ENCODE measurements around the gene PPFIBP1.
"Not testable (repeated sequence)": the region's sequence is repeated elsewhere in the genome, so short reads cannot be mapped to it uniquely, and the experiment has no call there.

The PPFIBP1 gene

DNA sequence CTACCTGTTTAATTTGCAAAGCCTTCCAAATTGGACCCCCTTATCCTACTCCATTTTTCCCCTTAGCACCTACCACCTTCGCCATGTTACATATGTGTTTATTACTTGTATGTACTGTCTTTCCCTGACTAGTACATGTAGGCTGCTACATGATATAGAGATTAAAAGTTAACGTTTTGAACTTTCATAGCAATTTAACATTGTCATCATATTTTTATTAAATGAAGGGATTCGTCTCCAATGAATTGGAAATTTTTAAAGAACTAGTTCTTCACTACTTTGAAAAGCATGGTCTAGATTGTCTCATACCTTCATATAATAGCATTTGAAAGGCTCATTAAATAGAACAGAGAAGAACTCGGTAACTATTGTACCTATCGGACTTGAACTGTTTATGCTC, 107.4 kb downstream of the PPFIBP1 start:
- DNase-seq: no peak

DNA sequence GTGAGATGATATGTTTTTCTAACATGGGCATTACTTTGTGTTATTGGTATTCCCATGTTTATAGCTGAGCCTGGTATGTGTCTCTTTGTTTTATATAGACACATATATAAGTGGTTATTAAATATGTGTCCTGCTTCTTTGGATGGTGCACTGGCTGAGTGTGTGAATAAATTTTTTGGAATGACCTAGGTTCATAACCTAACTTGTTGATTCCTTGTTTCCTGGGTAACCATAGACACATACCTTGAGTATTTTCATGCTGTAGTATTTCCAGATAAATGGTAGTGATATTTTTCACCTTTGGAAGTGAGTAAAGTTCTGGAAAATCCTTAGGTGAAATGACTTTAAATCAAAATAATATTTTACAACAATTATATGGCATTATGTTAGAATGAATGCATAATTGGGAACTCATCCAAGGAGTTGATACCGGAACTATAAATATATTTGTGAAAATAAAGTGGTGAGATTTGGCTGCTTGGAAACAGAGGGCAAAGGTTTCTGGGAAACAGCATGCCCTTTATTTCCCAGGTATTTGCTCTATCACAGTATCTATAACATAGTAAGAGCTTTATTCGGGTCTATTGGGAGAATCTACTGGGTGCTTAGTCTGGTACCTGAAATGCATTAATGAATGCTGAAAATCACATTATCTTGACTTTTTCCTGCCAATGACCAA, 107.9 kb downstream of the PPFIBP1 start:
- DNase-seq: no peak

DNA sequence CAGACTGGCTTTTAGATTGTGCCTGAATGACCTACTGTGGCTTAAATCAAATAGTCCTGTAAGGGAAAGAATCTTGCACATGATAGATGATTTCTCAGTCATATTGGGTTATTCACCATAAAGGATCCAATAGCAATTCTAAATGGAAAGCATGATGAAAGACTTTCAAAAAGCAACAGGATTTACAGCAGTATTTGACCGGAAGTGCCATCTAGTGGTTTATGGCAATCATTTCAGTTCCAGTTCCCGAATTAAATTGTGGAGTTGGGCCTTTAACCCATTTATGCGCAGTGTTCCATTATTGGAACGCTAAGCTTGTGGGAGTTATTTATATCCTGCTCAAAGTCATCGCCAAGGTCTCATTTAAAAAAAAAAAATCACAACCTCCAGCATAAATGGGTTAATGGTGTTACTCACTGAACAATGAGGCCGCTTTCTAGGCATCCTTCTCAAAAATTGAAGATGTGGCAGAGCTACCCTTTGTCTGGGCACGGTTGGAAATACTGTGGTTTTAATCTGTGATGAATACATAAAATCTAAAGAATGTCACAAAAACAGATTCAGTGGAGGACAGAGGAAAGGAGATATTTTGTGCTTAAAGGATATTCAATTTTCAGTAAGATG, 111.5 kb downstream of the PPFIBP1 start:
- DNase-seq: no peak

DNA sequence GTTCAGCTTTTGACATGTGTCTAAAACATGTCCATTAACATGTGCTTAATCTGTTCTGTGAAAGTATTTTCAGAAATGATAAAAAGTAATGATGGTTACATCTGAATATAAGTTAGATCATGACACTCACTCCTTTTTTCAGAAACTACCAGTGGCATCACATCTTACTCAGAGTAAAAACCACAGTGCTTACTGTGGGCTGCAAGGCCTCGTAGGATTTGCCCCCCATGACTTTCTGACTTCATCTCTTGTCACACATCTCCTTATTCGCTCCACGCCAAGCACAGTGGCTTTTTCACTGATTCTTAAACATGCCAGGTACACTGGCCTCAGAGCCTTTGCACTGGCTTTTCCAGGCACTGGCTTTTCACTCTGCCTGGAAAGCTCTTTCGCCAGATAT, 112.6 kb downstream of the PPFIBP1 start:
- DNase-seq: not testable (repeated sequence)

DNA sequence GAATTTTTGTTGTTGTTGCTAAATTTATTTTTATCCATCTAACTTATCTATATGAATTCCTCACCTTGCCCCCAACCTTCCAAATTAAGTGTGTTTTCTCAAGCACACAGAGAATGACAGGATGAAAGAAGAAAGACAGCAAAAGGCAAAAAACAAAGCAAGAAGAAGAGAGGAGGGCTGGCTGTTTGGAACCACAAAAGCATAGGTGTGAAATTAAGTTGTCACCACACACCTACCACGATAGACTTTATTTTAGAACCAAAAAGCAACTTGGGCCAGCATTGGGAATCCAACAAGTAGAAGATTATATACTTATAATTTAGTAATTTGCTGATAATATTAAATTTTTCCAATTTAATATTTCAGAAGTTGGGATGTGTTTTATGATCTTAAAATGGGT, 113.5 kb downstream of the PPFIBP1 start:
- no peak for DNase-seq

DNA sequence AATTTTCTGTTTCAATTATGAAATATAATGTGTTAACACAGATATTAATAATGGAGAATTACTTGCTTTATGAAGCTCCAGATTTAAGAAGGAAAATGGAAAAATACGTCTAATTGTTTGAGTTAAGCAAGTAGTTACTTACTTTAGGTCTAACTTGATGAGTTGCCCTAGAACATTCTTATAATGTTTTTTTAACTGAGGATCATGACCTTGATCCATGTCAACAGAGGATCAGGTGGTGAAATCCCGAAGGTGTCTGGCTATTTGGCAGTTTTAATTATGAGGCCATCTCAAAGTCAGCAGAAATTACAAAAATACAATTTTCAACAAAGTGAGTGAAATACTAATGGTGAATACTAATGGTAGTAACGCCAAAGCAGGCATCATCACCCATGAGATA, 115.3 kb downstream of the PPFIBP1 start:
- no peak for DNase-seq

DNA sequence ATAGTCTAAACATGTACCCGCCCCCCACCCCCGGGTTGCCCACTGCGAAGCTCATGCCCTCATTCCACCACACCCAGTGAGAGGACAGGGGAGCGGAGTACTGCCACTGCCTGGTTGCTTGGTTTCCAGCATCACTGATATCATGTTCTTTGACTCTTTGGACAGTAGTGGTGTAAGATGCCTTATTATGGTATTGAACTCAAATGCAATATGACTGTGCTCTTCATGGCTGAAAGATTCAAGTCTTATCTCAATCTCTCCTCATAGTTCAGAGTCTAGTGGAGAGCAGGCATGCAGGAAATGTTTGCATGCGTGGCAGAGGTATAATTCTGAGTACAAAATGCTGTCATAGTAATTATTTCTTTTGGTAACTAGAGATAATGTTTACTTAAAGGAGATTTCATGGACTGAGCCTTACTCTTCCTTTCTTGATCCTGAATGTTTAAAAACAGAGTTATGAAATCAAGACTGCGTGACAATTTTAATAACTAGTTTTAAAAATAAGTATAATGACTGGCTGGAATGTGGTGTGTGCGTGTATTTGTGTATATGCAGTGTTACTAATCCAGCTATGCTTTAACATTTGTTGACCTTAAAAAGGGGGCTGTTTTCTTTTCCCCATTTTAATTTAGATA, 116.7 kb downstream of the PPFIBP1 start:
- DNase-seq: not testable (repeated sequence)

DNA sequence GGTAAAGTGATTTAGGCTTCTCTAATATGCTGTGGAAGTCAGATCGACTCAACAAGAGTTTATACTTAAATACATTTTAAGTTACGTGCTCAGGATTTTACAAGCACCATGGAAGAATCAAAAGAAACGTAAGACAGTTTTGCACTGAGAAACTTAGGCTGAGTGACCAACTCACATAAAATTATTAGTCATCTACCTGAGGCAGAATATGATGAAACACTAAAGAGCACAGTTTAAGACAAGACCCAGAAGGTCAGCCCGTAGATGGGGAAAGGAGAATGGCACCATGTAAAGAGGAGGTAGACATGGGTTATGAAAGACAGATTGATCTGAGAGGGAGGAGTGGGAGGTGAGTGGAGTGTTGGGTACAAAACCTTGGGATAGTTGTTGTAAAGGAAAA, 118.4 kb downstream of the PPFIBP1 start:
- not testable (repeated sequence) for DNase-seq

DNA sequence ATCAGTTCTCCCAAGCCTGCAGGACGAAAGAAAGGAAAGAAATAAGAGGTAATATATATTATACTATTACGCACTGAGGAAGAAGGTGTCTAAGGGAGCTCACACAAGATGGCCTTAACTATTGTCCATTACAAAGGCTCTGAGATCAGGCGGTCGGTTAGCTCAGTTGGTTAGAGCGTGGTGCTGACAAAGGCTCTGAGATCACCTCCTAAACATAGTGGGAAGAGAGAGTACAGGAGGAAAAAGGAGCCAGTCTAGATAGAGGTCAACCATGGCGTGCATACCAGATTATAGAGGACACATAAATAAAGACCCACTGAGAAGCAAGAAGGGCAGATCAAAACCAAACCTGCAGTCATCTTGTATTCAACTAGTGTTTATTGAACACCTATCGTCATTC, 118.9 kb downstream of the PPFIBP1 start:
- not testable (repeated sequence) for DNase-seq

DNA sequence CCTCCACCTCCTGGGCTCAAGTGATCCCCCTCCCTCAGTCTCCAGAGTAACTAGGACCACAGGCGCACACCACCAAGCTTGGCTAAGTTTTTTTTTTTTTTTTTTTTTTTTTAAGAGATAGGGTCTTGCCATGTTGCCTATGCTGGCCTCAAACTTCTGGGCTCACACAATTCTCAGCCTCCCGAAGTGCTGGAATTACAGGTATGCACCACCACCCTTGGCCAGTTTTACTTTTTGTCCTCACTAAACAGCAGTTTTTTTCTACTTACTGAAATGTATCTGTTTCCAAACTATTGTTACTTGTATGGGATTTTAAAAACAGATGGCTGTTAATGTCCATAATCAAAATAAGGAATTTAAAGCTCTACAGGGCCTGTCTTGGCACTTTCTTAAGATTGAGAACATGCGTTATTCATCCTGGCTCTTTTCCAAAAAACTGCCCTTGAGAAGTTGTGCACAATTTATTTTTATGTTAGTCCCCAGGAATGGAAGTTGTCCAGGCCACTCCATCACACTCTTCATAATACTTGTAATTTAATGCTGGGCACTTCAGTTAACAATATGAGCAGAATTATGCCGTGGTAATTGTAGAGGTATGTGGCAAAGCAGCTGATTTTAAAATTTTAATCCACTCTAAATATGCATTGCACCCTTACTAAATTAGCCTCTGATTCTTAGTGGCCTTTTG, 120.3 kb downstream of the PPFIBP1 start:
- no peak for DNase-seq

DNA sequence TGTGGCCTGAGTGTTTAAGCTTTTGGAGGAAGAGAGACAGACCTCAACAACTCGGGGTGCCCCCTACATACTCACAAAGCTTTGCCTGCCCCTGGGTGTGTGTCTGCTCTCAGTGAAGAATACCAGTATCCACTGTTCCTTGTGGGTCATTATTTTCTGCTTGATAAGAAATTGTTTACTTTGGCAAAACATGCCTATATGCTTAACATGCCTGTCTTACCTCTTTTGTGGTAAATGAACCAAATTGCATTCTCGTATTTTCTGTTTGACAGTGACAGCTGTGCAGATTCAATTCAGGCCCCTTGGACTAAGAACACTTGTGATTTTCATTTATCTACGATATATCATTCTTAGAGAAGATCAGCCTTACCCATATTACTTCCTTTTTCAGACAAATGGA, 121.7 kb downstream of the PPFIBP1 start:
- DNase-seq: no peak

DNA sequence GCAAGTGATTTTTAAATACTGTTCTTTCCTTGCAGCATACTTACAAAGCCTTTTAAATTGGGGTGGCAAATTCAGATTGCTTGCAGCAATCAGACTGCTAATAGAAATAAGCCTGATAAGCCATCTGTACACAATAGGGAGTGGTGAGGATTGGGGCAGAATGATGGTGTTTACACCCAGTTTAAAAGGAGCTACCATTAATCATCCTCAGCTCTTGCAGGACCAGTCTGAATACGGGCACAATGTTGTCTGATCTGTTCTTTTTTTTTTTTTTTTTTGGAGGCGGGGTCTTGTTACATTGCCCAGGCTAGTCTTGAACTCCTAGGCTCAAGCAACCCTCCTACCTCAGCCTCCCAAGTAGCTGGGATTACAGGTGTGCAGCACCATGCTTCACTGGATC, 122.1 kb downstream of the PPFIBP1 start:
- no peak for DNase-seq

DNA sequence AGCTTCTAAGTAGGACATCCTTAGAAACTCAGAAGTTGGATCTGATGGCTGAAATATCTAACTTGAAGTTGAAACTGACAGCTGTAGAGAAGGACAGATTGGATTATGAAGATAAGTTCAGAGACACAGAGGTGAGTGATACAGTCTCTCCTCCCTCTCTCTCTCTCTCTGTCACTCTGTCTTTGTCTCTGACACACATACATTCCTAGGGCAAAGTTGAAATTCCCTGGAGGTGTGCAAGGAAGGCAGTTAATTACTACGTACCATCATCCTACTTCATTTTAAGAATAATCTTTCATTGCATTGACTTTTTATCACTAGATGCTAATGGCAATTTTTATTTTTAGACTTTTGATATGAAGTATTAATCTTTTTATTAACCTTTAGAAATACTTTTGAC, 126.0 kb downstream of the PPFIBP1 start:
- DNase-seq: no peak

DNA sequence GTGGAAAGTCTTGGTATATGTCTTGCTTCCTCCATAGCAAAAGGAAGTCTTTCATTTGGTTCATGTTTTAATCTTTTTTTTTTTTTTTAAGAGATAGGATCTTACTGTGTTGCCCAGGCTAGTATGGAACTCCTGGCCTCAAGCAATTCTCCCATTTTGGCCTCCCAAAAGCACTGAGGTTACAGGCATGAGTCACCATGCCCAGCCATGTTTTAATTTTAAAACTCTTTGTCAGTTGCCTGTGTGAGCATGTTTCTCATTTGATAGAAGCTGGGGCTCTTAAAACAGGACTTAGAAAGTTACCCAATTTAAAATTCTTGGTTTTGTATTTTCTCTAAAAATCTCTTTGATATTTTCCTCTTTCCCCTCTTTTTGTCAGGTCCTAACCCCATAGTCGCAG, 127.2 kb downstream of the PPFIBP1 start:
- no peak for DNase-seq

DNA sequence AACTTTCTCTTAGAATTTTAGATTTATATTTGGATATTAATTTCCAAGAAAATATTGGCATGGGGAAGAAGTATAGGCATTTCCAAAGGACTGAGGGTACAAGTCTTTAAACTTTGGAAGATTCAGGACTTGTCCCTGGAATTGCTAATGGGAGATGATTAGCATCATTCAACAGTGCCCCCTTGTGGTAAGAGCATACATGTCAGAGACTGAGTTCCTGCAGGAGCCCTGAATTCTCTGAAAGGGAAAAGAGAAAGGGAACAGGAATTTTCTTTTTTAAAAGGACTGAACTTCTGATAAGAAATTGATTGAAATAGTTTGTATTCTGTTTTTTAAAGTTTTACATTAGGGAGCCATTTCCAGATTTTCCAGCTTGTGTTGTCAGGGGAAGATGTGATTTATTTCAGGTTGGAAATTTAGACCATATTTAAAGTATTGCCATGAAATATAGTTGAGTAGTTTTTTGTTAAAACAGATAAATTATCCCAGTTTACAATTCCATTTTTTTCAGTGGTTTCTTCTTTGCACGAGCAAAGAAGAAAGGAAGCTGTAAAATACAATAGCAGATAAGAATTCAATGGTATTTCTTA, 128.3 kb downstream of the PPFIBP1 start:
- no peak for DNase-seq

DNA sequence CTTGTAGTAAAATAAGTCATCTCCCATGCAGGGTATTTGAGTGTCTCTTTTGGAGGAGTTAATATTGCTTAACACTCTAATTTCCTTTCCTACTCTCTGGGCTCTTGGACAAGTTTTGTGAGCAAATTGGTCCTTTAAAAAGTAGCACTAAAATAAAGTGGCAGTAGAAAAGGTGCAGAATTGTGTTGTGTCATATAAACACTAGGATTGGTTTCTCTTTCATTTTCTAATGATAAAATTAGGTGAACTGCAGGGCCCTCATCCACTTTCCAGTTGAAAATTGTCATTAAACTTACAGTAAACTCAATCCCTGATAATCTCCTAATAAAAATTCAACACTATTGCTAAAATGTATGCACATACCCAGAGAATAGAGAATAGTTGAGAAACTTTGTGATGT, 129.7 kb downstream of the PPFIBP1 start:
- no peak for DNase-seq

DNA sequence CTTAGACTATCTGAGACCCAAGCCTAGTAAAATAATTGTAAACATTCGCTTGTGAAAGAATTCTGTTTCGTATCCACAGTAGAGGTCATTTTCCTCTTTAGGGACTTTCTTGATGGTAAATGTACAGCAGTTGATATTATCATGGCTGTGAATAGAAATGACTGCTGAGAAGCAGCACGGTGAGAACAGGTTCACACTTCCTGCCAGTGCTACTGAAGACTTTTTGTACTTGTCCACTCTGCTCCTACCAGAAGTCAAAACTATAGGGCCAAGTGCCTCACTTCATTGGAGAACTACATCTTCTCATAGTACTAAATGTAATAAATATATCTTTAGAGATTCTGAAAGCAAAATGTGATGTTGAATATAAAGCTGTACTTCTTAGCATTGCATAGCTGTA, 131.5 kb downstream of the PPFIBP1 start:
- not testable (repeated sequence) for DNase-seq

DNA sequence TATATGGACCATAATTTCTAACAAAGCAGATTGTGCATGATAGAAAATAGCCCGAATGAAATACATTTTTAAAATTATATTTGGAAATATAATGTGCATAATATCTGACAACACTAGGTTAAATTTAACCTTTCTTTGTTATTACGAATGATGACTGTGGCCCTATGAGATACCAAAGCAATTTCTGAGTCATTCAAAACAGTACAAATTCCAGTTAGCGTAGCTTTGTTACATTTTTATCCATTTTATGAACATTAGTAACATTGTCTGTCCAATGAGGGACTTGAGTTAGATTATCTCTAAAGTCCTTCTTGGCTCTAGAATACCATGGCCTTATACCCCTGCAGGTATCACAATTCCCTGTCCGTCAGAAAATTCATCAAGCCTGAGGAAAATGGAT, 133.3 kb downstream of the PPFIBP1 start:
- DNase-seq: no peak

DNA sequence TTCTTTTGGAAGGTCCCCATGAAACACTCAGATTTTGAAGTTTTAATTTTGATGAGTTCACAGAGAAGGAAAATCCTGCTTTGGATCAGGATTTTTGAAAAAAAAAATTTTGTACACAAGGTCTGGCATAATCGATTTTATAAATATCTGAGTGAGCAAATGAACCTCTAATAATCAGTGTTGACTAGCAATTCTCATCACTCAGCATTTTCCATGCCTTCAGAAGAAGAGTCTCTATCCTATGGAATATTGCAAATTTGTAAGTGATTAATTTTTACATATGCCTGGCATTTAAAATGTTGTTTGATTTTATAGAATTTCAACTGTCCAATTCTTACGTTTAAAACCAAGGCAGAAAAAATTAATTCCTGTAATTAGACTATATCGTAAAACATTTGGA, 141.7 kb downstream of the PPFIBP1 start:
- no peak for DNase-seq

DNA sequence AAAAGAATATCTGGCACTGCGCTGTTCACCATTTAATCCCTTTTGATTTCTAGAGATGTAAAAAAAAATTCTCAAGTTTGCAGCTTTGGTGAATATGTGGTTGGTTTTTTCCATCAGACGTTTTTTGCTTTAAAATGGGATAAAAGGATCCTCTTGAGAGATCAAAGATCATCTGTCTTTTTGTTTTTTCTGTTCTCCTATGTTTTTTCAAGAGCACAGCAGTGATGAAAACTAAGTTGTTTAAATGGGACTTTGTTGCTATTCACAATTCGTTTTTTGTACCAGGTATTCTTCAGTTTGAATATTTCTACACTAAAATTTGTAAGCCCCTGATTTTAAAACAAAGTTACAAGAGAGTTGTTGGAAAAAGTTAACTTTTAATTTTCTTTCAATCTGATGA, 142.5 kb downstream of the PPFIBP1 start:
- no peak for DNase-seq

DNA sequence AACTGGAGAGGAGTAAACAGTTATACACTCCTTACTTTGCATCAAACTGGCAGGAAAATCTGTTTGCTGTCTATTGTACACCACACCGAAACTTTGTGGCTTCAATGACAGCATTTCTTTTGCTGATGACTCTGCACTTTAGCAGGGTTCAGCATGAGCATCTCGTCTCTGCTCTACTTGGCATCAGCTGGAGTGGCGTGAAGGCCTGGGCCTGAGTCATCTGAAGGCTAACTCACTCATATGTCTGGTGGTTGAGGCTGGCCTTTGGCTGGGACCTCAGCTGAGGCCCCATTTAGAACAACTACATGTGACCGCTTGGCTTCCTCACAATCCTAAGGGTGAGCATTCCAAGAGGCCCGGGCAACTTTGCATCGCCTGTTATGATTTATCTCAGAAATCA, 143.5 kb downstream of the PPFIBP1 start:
- no peak for DNase-seq

DNA sequence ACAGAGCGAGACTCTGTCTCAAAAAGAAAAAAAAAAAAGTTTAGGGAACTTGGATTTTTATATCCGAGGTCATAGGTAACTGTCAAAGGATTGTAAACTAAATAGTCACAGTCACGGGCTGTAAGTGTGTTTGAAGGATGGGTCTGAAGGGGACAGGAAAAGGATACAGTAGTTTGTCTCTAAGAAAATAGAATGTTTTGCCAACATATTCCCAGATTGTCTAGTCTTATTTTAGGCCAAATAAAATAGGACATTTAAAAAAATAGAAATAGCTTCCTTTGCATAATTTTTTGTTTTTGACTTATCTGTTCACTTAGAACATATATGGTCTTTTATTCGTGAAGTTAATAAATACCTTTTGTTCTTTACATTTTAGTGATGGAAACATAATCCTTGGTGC, 148.0 kb downstream of the PPFIBP1 start:
- no peak for DNase-seq

DNA sequence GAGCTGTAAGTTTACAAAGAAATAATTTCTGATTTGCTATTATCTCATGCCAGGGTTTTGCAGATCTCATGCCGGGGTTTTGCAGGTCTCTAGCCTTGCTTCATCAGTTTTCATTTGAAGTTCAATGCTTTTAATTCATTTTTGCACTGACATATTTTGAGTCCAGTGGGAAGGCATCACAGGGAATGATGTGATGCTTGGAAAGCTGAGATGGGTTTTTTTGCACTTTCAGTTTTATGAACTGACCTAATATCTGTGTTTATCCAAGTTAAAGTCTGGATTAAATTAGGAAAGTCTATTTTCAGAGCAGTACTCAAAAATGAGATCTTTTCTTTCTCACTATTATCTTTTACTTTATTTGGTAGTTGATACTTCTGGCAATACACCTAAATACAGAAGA, 148.6 kb downstream of the PPFIBP1 start:
- DNase-seq: no peak

Measured in stimulated activated CD4-positive, alpha-beta T cell treated with anti-CD3 and anti-CD28 coated beads, Interleukin-1b, Interleukin-23, amount 100 ng/mL, for 48 hours (primary cell).